ENCODE results near the gene CGRRF1.

GRCh38 chr14:54486685-54487084 is 23.0 kb upstream of the CGRRF1 start:
- TF ChIP-seq ZNF274 (IDR thresholded peaks at IDR 0.05; ENCODE audit: low read depth, low read length) = no peak
- no peak for TF ChIP-seq YY1 (IDR thresholded peaks at IDR 0.05; ENCODE audit: insufficient read depth, insufficient read length)
- TF ChIP-seq SUZ12 (IDR thresholded peaks at IDR 0.05; ENCODE audit: extremely low read depth, insufficient read depth, insufficient read length) = no peak

All from NT2/D1 (cell line).